NCI-H526 (cell line): ENCODE measurements around the gene CMIP.
A peak's percentile ranks its signal among the peaks of the same experiment; 100 is the strongest.
"Not testable (repeated sequence)": the region's sequence is repeated elsewhere in the genome, so short reads cannot be mapped to it uniquely, and the experiment has no call there.

Experiments
- DNase-seq, 2 experiments: peaks; one replicate each; lab custom pipeline; 2025; lab: John Stamatoyannopoulos, UW

The CMIP gene

DNA sequence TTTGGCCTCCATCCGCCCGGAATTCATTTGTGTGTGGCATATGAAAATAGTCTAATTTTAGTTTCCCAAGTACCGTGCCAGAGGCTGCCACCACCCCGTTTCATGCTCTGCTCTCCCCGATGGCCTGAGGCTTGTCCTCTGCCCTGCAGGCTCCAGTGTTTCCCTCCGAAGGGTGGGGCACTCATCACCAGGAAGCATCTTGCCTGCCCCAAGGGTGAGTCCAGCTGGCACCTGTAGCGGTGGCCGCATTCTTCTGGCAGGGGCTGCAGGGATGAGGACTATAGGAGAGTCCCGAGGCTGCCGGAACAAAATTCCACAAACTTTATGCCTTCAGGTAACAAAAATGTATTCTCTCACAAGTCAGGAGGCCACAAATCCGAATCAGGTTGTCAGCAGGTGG is 23.1 kb upstream of the CMIP start:
- DNase-seq, result peak; percentile 19 to 56

DNA sequence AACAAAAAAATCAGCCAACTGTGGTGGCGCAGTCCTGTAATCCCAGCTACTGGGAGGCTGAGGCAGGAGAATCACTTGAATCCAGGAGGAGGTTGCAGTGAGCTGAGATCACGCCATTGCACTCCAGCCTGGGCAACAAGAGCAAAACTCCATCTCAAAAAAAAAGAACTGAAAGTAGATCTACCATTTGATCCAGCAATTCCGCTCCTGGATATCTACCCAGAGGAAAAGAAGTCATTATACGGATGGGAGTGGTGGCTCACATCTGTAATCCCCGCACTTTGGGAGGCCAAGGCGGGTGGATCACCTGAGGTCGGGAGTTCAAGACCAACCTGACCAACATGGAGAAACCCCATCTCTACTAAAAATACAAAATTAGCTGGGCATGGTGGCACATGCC is 22.5 kb upstream of the CMIP start:
- DNase-seq, result not testable (repeated sequence)

DNA sequence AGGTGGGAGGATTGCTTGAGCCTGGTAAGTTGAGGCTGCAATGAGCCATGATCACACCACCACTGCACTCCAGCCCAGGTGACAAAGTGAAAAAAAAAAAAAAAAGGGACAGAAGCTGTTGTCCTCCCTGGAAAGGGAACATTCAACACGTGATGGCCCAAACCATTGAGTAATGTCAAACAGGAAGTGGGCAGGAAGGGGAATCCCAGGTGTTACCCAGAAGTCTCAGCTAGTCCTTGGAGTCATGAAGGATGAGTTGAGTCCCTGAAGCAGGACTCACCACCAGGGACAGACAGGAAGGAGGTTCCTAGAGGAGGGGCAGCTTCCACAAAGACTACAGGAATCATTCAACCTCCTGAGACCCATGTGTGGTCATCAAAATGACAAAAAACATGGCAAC is 19.8 kb upstream of the CMIP start:
- DNase-seq, result no peak

DNA sequence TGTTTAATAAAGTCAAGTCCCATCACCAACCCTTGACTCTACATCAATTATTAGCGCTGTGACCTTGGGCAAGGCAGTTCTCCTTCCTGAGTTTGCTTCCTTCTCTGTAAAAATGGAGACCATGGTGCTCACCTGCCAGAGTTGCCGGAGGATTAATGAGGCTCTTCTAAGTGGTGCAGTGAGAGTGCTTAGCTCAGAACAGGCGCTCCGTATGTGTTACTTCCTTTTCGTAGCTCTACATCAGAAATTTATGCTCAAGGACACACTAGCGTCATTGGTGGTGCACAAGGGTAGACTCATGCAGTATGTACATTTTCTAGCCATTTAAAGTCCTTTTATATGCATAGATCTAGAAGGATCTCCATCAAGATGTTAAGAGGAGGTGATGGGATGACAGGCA is 17.4 kb upstream of the CMIP start:
- DNase-seq, result no peak

DNA sequence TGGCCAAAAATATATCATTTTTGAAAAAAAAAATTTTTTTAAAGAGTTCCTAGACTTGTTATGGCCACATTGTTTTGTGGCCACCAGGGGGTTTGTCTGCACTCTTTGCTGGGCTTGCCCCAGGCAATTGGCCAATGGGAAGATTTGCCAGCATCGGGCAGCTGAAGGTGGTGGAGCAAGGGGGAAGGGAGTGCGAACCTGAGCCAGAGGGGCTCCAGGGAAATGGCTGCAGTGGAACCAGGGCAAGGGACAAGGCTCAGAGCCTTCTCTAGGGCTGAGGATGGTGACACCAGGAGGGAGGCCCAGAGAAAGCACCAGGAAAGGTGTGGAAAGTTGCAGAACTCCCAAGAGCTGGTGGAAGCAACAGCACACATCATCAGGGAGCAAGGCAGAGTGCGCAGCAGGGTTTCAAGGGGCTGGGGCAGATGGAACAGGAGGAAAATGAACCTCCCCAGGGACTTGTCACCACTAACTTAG is 15.5 kb upstream of the CMIP start:
- DNase-seq, result peak in 1 of 2 experiments; percentile 17

DNA sequence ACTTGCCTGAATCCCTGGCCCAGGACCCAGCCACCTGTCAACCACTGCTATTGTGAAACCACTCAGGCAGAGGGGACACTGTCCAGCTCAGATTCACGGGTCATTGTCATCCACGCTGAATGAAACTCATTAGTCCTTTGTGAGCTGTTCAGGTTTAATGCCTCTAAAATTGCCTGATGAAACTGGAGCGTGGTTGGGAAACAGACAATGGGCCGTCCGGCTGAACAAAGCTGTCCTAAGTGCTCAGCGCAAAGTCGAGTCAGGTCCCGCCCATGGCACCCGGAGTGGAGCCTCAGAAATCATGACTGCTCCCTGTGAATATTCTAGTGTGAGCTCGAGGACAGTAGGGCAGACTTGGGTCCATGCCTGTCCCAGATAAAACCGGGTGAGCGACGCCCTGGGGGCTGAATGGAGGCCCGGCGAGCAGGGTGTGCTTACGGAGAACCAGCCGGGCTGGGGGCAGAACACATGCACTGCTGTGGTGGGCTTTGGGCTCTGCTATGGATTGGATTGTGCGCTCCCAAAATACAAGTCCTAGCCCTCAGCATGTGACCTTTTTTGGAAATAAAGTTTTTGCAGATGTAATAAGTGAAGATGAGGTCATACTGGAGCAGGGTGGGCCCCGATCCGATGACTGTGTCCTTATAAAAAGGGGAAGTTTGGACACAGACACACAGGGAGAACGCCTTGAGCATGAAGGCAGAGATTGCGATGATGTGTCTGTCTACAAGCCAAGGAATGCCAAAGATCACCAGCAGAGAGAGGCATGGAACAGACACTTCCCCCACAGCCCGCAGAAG is 12.9 kb upstream of the CMIP start:
- no peak for DNase-seq

DNA sequence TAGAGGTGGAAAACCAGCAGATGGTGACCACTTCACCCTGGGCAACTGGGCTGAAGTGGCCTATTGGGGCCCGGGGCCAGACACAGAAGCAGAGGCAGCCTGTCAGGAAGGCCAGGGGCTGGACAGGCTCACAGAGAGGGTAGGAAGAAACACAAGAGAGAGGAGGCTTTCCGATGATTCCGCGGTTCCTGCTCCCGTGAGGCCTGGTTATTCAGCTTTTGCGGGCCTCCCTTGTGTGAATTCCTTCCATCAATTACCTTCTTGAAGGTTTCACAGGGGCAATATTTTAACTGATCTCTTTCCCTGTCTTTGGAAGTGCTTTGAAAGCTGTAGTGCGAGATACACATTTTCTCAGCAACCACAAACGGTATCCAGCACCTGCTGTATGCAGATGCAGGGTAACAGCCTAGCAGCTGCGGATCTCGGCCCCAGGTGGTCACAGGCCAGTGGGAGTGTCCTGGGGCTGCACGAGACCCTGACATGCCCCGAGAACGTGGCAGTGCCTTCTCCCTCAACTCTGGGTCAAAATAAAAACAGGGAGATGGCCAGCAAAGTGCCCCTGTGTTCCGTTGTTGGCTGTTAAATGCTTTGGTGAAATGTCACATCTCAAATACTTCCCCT is 11.6 kb upstream of the CMIP start:
- peak; percentile 75 to 89 for DNase-seq

DNA sequence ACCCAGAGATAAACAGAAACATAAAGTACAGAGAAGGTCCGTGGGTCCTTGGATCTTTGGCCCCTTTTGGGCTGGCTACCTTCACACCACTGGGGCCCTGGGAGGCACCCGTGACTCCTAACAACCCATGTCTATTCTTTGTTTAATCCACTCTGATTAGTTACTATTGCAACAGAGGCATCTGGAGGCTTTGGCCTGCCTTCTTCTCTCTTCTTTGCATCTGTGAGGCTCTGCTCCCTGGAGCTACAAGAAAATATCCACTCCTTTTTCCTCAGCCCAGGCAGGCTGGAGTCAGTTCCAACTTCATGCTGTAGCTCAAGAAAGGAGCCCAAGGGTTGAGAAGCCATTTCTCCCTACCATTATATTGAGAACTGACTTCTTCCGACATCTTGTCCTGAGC is 9.5 kb upstream of the CMIP start:
- DNase-seq, result no peak

DNA sequence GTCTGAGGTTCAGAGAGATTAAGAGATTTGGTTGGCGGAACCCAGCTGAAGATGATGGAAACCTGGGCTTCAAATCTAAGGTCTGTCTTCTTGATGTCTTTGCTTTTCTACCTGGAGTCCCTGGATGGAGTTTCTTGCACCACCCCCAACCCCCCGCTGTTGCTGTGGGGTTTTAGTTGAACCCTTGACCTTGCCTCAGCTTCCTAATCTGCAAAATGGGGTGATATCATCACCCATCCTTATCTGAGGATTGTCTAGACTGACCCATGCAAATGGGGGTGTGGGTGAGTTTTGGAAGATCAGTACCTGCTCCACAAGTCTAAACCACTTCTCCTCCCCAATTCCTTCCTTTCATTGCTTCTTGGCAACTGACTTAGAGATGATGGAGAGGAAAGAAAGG is 9.0 kb upstream of the CMIP start:
- DNase-seq, result no peak

DNA sequence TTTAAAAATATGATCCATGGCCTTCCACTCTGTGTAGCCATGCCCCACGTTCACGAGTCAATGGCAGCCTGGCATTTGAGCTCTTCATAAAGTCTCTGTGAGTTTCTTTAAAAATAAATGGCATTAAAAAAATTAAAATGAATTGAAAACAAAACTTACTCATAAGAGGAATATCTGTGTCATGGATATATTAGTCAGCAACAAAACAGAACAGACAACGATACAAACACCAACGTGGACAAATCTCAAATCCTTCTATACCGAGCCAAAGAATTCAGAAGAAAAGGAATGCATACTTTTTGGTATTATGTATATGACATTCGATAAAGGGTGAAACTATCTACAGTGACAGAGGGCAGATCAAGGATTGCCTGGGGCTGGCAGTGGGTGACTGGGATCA is 8.2 kb upstream of the CMIP start:
- no peak for DNase-seq

DNA sequence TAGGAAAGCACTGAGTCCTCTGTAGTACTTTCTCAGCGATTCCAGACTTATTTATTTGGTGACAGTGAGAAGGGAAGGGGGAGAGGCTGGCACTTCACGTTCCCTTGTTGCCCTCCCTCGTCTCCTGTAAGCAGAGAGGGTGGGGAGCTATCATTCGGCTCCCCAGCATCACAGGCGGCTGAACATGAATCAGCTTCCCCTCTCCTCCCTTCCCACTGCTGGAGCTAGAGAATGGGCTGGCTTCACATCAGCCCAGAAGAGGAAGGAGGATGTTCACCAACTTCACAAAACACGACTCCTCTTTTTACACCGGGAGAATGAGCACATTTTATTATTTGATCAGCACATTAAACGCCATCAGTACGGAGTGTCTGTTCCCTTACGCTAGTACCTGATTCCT is 6.7 kb upstream of the CMIP start:
- DNase-seq, result no peak

DNA sequence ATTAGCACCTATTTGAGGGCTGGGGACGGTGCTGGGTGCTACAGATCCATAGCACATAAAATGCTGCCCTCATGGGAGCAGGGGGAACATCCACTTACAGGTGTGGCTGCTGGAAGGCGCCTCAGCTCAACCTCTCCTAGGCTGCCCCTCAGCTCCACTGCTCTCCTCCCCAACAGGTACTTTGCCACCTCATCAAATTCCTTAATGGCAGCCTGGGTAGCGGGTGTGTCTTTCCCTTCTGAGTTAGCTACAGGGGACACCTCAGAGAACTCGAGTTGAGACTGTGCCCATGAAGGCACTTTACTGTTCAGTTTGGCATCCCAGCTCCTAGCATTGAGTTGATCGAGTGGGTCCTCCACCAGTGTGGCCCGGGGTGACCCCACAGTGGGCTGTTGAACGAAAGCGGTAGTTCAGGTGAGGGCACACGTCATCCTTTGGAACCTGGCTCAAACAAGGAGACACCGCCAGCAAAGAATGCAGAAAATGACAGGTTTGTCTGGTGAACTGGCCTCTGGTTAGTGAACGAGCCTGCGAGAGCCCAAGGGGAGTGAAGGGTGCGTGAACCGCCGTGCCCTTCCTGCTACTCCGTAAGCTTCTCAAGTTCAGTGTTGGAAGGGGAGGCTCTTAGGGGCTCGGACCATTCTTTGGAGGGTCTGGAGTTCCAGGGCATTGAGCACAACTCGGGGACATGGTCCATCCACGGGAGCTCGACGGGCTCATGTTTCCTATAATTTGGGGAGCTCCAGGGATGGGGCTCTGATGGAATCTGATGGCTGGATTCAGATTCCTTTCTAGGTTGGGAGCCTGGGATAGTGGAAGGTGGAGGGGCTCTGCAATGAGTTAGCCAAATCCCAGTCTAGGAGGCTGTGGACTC is 3.5 kb upstream of the CMIP start:
- DNase-seq, result no peak

DNA sequence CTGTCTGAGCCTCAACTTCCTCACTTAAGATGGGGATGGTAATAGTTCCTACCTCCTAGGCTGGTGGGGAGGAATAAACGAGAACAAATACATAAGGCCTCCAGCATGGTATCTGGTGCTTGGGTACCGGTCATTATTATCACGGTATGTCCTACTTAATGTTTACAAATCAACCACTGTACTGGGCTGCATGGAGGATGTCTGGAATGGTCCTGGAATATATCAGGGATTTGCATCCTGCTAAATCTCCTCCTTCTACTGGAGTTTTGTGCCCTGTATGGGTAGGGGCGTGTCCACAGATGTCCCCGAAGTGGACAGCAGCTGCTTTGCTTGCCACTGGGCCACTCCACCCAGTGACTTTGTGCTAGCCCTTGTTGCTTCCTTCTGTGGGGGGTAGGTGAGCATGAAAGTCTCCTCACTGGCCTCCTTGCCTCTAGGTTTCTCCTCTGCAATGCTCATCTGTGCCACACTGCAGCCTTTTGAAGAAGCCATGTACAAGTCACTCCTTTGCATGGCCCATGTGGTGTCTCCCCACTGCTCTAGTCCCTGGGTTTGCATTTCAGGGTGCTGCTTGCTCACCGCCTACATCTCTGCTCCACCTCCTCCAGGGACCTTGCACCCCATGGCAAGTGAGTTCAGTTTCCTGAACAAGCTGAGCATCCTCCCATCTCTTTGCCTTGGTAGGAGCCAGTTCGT is 2.2 kb upstream of the CMIP start:
- DNase-seq, result no peak

DNA sequence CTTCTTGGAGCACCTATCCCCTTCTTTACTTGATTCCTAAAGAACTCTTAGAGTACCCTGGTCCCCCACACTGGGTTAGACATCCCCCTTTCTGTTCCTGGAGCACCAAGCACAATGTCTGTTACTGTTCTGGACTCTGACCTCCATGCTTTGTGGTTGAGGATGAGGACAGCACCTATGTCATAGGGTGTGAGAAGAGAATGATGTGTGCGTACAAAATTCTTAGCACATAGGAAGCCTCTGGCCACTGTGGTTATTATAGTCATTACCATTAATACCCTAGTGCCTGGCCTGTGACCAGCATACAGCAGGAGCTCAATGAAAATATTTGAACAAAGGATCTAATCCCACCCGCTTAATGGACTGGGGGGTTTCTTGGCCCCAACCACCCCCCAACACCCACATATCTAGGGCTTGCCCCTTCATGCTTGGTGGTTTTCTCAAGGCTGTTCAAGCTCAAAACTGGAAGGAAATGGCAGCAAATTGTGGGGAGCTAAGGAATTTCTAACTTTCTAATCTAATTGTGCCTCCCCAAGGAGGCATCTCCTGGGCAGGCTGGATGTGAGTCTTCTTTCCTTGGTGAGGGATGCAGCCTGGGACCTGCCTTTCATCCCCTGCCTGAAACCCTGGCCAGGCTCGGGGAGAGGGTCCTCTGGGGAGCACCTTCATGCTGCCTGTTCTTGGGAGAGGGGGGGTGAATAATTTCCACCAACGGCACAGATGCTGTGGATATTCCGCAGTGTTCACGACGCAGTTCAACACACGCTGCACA is 1.5 kb upstream of the CMIP start:
- no peak for DNase-seq

DNA sequence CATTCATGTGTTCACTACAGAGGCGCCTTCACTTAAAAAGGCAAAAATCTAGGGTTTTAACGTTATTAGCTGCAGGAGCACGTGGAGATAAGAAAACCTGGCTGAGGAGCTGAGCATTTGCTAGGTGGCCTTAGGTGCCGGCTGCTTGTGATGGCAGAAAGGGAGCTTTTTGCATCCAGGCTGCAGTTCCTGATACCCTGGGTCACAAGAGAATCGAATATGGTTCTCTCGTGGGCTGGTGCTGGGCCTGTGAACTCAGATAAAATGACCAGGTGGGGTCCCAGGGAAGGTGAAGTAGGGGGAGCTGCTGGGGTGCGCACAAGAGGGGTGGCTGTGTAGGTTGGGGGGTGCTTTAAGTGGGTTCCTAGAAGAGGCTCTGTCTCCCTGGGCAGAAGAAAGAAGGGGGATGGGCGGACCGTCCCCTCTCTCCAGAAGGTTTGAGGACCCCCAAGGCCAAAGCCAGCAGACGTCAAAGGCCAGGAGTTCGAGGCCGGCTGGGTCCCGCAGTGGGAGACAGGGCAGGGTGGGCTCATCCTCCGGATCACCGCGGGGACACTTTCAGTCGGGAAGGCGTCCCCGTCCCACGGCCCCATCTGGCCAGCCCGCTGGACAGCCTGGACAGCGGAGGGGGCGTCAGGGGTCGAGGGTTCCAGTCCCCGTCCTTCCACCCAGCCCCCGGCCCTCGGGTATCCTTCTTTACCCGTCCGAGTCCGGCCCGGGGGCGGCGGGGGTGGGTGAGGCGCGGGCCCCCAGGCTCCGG is 740 bp upstream of the CMIP start:
- no peak for DNase-seq

DNA sequence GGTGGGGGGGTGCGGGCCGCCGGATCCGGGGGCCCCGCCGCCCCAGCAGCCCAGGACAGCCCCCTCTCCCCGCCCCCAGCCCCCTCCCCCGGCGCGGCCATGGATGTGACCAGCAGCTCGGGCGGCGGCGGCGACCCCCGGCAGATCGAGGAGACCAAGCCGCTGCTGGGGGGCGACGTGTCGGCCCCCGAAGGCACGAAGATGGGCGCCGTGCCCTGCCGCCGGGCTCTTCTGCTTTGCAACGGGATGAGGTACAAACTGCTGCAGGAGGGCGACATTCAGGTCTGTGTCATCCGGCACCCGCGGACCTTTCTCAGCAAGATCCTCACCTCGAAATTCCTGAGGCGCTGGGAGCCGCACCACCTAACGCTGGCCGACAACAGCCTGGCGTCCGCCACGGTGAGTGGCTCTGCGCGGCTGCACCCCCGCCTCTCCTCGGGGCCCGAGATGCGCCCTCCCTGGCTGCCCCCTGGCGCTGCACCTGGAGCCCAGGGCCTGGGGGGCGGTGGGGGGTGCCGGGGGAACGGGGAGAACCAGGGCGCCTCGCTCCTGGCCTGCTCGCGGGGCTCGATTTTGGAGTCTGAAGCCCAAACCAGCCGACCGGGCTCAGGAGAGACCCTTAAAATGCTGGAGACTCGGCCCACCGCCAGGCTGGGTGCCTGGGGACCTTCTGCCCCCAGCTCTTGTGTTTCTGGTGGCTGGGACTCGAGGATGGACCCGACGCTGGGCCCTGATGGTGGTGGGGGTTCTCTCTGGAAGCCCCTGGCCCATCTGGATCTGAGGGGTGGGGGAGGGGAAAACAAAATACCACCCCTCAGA is 744 bp downstream of the CMIP start:
- peak; percentile 16 to 56 for DNase-seq

DNA sequence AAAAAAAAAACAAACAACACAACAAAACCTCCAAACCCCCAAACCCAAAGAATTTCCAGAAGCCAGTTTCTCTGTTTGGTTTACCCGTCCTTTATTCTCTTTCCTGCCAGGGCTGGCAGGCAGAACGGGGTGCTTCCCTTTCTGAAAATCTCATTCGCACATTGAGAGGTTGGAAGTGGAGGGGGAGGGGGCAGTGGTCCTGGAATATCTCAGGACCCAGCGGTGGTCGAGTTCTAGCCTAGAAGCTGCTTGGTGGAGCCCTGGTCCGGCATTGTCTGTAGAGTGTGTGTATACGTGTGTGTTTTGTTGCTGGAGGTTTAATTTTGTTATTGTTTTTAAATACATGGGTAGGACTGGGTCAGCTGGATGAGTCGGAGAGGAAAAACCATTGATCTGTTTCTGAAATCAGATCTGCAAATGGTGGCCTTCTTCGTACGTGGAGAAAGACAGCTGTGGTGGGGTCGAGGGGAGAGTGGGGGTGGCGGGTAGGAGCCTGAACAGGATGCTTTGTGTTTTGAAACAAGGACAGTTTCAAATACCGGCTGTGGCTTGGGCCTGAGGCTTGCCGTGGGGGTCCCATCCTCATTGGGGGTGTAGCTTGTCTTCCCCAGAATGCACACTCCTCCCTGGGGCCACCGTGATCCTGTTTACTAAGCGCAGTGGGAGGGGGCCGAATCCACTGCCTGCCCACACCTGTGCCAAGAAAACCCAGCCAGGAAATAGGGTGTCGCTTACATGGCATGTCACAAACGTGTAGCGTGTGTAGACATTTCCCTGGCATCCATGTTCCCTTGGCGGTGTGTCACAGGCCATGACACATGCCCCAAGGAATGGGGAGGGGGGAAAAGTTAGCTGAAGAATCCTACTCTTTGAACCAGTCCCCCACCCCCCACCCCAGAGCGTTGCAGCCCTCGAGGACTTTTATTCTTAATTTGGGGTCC is 1.6 kb downstream of the CMIP start:
- DNase-seq, result peak in 1 of 2 experiments; percentile 23

DNA sequence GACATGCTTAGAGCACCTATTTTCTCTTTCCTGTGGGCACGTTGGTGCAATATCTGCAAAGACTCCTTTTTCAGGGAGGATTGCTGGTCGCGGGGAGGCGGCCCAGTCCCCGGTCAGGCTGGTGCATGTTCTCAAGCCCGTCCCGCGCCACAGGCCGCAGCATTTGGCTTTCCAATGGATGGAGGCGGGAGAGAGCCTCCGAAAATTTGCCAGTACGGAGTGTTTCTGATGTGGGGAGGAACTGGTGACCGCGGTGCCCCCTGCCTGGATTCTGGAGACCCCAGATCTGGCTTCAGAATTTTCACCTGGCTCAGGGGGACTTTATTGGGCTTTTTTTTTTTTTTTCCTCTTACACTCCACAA is 2.3 kb downstream of the CMIP start:
- peak in 1 of 2 experiments; percentile 10 for DNase-seq
